B cell (primary cell): ENCODE measurements around the gene RPS15. TPM values are rescaled to one million over a fixed set of nuclear protein-coding genes. Genes with fewer than 3 reads are reported as not detected.

ENCODE experiments used
- ATAC-seq: fragments of 200-7000 bp; cut with Tn5 transposase; one replicate; pipeline ENCODE4 v1.10.0; 2021; ENCODE audit warnings: low read depth, mild to moderate bottlenecking, moderate number of reproducible peaks, moderate library complexity
- CTCF ChIA-PET: fragments of 350-600 bp; sonication (Branson Sonifier 250); formaldehyde crosslinking; loops from one replicate; lab custom pipeline; 2021; ENCODE audit warnings: antibody characterized with exemption, inconsistent platforms; lab: Charles Lee
- POLR2A ChIA-PET: fragments of 350-600 bp; sonication (Branson Sonifier 250); formaldehyde crosslinking; loops from one replicate; lab custom pipeline; 2021; ENCODE audit warnings: antibody characterized with exemption; lab: Charles Lee
- DNase-seq: peaks from one replicate; pipeline ENCODE4 v3.0.0; 2013
- H2AFZ ChIP-seq: 2 replicates; pipeline ENCODE4 v1.6.1; 2012; ENCODE audit warnings: mild to moderate bottlenecking, low read depth, low read length; ENCODE audit not compliant: insufficient read depth, poor library complexity, severe bottlenecking
- H3K27ac ChIP-seq, 2 donors: 1 replicate in 1 of 2; 2 replicates in 1 of 2; pipeline ENCODE4 v1.5.1; 2012 to 2013; ENCODE audit warnings: low read length in 2 of 2, mild to moderate bottlenecking in 2 of 2, moderate library complexity in 1 of 2
- H3K27me3 ChIP-seq, 4 experiments: fragments of 200-600 bp in 1 of 4; sonication (generic) in 1 of 4; replicated peaks in 1 of 4; 1 replicate in 2 of 4; 2 replicates in 2 of 4; pipeline versions ENCODE4 v1.6.1 to v1.7.0; 2013 to 2016; ENCODE audit warnings: low read length in 3 of 4, mild to moderate bottlenecking in 2 of 4, mixed read lengths in 1 of 4, moderate library complexity in 1 of 4; ENCODE audit not compliant: insufficient read depth in 4 of 4, control insufficient read depth in 3 of 4; ENCODE audit errors: control extremely low read depth in 1 of 4
- H3K36me3 ChIP-seq, 2 experiments: replicated peaks in 1 of 2; 1 replicate in 1 of 2; 2 replicates in 1 of 2; pipeline versions ENCODE4 v1.6.1 to v1.7.1; 2013; ENCODE audit warnings: low read length in 1 of 2; ENCODE audit not compliant: insufficient read depth in 2 of 2, control insufficient read depth in 1 of 2; ENCODE audit errors: control extremely low read depth in 1 of 2, extremely low read depth in 1 of 2
- H3K4me1 ChIP-seq, 2 donors: fragments of 200-600 bp in 1 of 2; sonication (generic) in 1 of 2; 1 replicate in 1 of 2; 2 replicates in 1 of 2; pipeline versions ENCODE4 v1.5.1 to v1.6.1; 2013 to 2017; ENCODE audit warnings: low read length in 2 of 2; ENCODE audit not compliant: control insufficient read depth in 2 of 2, insufficient read depth in 2 of 2
- H3K4me2 ChIP-seq: replicated peaks from 2 replicates; pipeline ENCODE3; 2012; ENCODE audit warnings: mild to moderate bottlenecking, low read depth, low read length; ENCODE audit not compliant: poor library complexity, severe bottlenecking
- H3K4me3 ChIP-seq, 5 experiments: fragments of 200-600 bp in 1 of 5; sonication (generic) in 1 of 5; 1 replicate in 3 of 5; 2 replicates in 2 of 5; pipeline versions ENCODE4 v1.5.1 to v1.7.0; 2011 to 2016; ENCODE audit warnings: low read length in 4 of 5, mild to moderate bottlenecking in 4 of 5, low read depth in 2 of 5, control low read depth in 1 of 5, moderate library complexity in 1 of 5; ENCODE audit not compliant: insufficient read depth in 1 of 5; ENCODE audit errors: control extremely low read depth in 1 of 5, extremely low read depth in 1 of 5
- H3K79me2 ChIP-seq: fragments of 200-600 bp; sonication (generic); one replicate; pipeline ENCODE4 v1.6.0; 2016; ENCODE audit warnings: low read length; ENCODE audit not compliant: control insufficient read depth, insufficient read depth
- H3K9ac ChIP-seq: fragments of 200-600 bp; sonication (generic); 2 replicates; pipeline ENCODE4 v1.6.1; 2017; ENCODE audit warnings: mild to moderate bottlenecking, low read length, moderate library complexity
- H3K9me3 ChIP-seq, 3 donors: one replicate each; pipeline versions ENCODE4 v1.6.1 to v1.7.1; 2013; ENCODE audit warnings: low read length in 2 of 3; ENCODE audit not compliant: control insufficient read depth in 2 of 3, insufficient read depth in 1 of 3; ENCODE audit errors: control extremely low read depth in 1 of 3
- H4K20me1 ChIP-seq: 2 replicates; pipeline ENCODE4 v1.6.0; 2012; ENCODE audit warnings: mild to moderate bottlenecking, low read length; ENCODE audit not compliant: insufficient read depth, control insufficient read depth, poor library complexity, severe bottlenecking
- H3K27ac Mint-ChIP-seq: one replicate; pipeline ENCODE4 v1.8.0; 2021; ENCODE audit warnings: mixed read lengths
- H3K27me3 Mint-ChIP-seq: one replicate; pipeline ENCODE4 v1.8.0; 2021; ENCODE audit warnings: mixed read lengths
- H3K4me1 Mint-ChIP-seq: one replicate; pipeline ENCODE4 v1.8.0; 2021; ENCODE audit warnings: mixed read lengths
- H3K4me3 Mint-ChIP-seq: one replicate; pipeline ENCODE4 v1.8.0; 2021; ENCODE audit warnings: mixed read lengths
- H3K9me3 Mint-ChIP-seq: one replicate; pipeline ENCODE4 v1.8.0; 2022; ENCODE audit warnings: mixed read lengths; ENCODE audit not compliant: insufficient read depth
- EZH2 ChIP-seq: IDR thresholded peaks from 2 replicates; pipeline ENCODE4 v1.6.1; 2012; ENCODE audit warnings: borderline replicate concordance, low read depth, mild to moderate bottlenecking, moderate library complexity, low read length; ENCODE audit not compliant: insufficient read depth, poor library complexity, severe bottlenecking
- WGBS: methylation state at CpG from one replicate; pipeline ENCODE4 v1.1.5; 2013; ENCODE audit warnings: missing lambda C conversion rate; ENCODE audit not compliant: insufficient coverage; 5-methylcytosine and 5-hydroxymethylcytosine counted together
- intact Hi-C: fragments of 100-400 bp; cut with micrococcal nuclease; formaldehyde crosslinking; loops from one replicate; pipeline ENCODE4 v1.10.0; 2022
- polyA plus RNA-seq: library from polyadenylated mRNA; depleted of rRNA; stranded (reverse); fragments of >200 nt; gene quantifications from 2 replicates; pipeline ENCODE4 v1.2.3, GENCODE V29; 2012
- total RNA-seq, 2 donors: library from RNA; stranded (reverse); fragments of 120-200 nt in 1 of 2; gene quantifications; 1 replicate in 1 of 2; 2 replicates in 1 of 2; pipeline versions ENCODE4 v1.2.3 to v1.2.4, GENCODE V29; 2013 to 2022
- TF ChIP-seq, protein P1 (sequence below): fragments of 200-600 bp; IDR thresholded peaks from one replicate; pipeline ENCODE4 v1.8.0; 2022; ENCODE audit warnings: antibody characterized with exemption, mild to moderate bottlenecking

Gene RPS15
- total and polyA plus RNA-seq, 2 donors (not counting 1 experiment from before 2014, with no cell fraction given), result 1,520 to 6,007 TPM

DNA sequence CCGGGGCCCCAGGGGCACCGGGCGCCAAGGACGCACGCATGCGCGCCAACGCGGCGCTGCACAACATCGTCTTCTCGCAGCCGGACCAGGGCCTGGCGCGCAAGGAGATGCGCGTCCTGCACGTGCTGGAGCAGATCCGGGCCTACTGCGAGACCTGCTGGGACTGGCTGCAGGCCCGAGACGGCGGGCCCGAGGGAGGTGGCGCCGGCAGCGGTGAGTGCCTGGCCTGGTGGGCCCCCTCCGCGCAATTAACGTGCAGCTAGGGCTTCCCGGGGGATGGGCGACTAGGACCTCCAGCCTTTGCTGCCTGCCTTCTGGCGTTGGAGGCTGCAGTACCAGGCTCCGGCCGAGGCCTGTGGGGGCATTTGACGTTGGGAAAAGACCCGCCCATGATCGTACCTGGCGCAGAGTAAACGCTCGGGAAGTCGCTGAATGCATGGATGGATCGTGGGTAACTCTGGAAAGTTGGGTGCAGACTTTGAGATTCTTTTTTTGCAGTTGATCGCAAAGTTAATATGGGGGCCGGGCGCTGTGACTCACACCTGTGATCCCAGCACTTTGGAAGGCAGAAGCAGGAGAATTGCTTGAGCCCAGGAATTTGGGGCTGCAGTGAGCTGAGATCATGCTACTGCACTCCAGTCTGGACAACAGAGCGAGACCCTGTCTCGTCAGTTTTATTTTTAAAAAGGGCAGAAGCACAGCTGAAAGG lies 19.0 kb downstream of the RPS15 start:
- no peak overlapping the region for H3K4me2 ChIP-seq
- WGBS, result 17% methylated on average over 47 of the region's 48 CpGs
- ChIA-PET POLR2A (interaction anchor here (0.6 to 0.7 kb wide), 2 partner anchors 174 to 875 kb away, joined by 3 to 5 read pairs; no protein-coding TSS in a partner anchor), CTCF (interaction anchor here (0.6 kb wide), 1 partner anchor 263 kb away, joined by 3 read pairs; no protein-coding TSS in a partner anchor)
- Mint-ChIP-seq H3K27ac (no peak overlapping the region), H3K9me3 (no peaks in the 10 kb centered on the region), H3K27me3 (peaks cover 27% of the 10 kb centered on the region), H3K4me3 (no peak overlapping the region), H3K4me1 (peaks cover 16% of the 10 kb centered on the region)
- peaks cover 0 to 53% (median 29%) of the 10 kb centered on the region in 4 experiments for H3K27me3 ChIP-seq
- peaks cover 12% of the 10 kb centered on the region for H4K20me1 ChIP-seq
- TF ChIP-seq, protein P1, sequence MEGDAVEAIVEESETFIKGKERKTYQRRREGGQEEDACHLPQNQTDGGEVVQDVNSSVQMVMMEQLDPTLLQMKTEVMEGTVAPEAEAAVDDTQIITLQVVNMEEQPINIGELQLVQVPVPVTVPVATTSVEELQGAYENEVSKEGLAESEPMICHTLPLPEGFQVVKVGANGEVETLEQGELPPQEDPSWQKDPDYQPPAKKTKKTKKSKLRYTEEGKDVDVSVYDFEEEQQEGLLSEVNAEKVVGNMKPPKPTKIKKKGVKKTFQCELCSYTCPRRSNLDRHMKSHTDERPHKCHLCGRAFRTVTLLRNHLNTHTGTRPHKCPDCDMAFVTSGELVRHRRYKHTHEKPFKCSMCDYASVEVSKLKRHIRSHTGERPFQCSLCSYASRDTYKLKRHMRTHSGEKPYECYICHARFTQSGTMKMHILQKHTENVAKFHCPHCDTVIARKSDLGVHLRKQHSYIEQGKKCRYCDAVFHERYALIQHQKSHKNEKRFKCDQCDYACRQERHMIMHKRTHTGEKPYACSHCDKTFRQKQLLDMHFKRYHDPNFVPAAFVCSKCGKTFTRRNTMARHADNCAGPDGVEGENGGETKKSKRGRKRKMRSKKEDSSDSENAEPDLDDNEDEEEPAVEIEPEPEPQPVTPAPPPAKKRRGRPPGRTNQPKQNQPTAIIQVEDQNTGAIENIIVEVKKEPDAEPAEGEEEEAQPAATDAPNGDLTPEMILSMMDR, result no peak
- TF ChIP-seq EZH2, result no peak
- no peak overlapping the region for H3K9ac ChIP-seq
- H3K4me3 ChIP-seq, result no peak overlapping the region
- no peak overlapping the region for H3K27ac ChIP-seq
- H2AFZ ChIP-seq, result no peak overlapping the region
- no peaks in the 10 kb centered on the region for H3K36me3 ChIP-seq
- no peak for DNase-seq
- intact Hi-C loops, result no loop called here
- H3K4me1 ChIP-seq, result peaks cover 31 to 35% of the 10 kb centered on the region in 2 donors
- peaks cover 0 to 31% (median 0%) of the 10 kb centered on the region in 3 donors for H3K9me3 ChIP-seq
- ATAC-seq, result no peak
- H3K79me2 ChIP-seq, result no peaks in the 10 kb centered on the region

DNA sequence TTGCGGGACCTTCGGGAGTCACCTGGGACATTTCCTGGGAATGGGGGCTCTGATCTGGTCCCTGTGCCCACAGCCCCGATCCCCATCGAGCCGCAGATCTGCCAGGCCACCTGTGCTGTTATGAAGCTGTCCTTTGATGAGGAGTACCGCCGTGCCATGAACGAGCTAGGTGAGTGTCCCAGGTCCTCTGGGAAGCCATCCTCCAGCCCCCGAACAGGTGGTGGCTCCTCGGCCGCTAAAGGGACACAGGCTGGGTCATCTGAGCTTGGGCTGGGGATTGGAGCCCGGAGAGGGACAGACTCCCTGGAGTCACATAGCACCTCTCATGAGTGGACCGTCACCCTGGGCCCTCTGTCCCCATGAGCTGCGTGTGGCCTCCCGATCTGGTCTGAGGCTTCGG lies 19.7 kb downstream of the RPS15 start:
- H3K9ac ChIP-seq, result no peak overlapping the region
- no peak for ATAC-seq
- no peaks in the 10 kb centered on the region for H3K79me2 ChIP-seq
- no peak for DNase-seq
- TF ChIP-seq EZH2, result no peak
- TF ChIP-seq, protein P1, result no peak
- Mint-ChIP-seq H3K27me3 (peaks cover 27% of the 10 kb centered on the region), H3K9me3 (no peaks in the 10 kb centered on the region), H3K27ac (no peak overlapping the region), H3K4me3 (no peak overlapping the region), H3K4me1 (peaks cover 15% of the 10 kb centered on the region)
- H3K9me3 ChIP-seq, result peaks cover 0 to 30% (median 0%) of the 10 kb centered on the region in 3 donors
- H3K27ac ChIP-seq, result no peak overlapping the region
- POLR2A ChIA-PET, result interaction anchor here (0.7 kb wide), 1 partner anchor 175 kb away, joined by 5 read pairs; no protein-coding TSS in a partner anchor
- peaks cover 31 to 35% of the 10 kb centered on the region in 2 donors for H3K4me1 ChIP-seq
- no peak overlapping the region for H3K4me2 ChIP-seq
- peaks cover 0 to 46% (median 22%) of the 10 kb centered on the region in 4 experiments for H3K27me3 ChIP-seq
- no peak overlapping the region for H2AFZ ChIP-seq
- CTCF ChIA-PET, result interaction anchor here (1.2 kb wide), 1 partner anchor 14 kb away, joined by 4 read pairs; no protein-coding TSS in a partner anchor
- intact Hi-C loops, result no loop called here
- H3K4me3 ChIP-seq, result no peak overlapping the region
- WGBS, result 89% methylated on average over 16 of the region's 16 CpGs
- H3K36me3 ChIP-seq, result no peaks in the 10 kb centered on the region
- peaks cover 12% of the 10 kb centered on the region for H4K20me1 ChIP-seq
